Neuronal stem cell (in vitro differentiated cells): ENCODE results near the gene NTN1.

Experiments used
- DNase-seq: peaks from one replicate; pipeline ENCODE4 v3.0.0-alpha.2; 2013; ENCODE audit warnings: low spot score
- H2AFZ ChIP-seq: one replicate; pipeline ENCODE4 v1.6.1; 2013; ENCODE audit warnings: mild to moderate bottlenecking, low read length, inconsistent platforms
- H2AK5ac ChIP-seq: 2 replicates; pipeline ENCODE4 v1.6.1; 2013; ENCODE audit warnings: low read depth, mild to moderate bottlenecking, inconsistent platforms, low read length, moderate library complexity, mixed read lengths
- H2BK120ac ChIP-seq: 2 replicates; pipeline ENCODE4 v1.6.1; 2013; ENCODE audit warnings: low read depth, mild to moderate bottlenecking, inconsistent platforms, low read length, moderate library complexity, mixed read lengths
- H2BK12ac ChIP-seq: one replicate; pipeline ENCODE4 v1.6.1; 2013; ENCODE audit warnings: low read length, inconsistent platforms
- H2BK15ac ChIP-seq: 2 replicates; pipeline ENCODE4 v1.6.1; 2013; ENCODE audit warnings: mild to moderate bottlenecking, low read length, inconsistent platforms, mixed read lengths
- H2BK5ac ChIP-seq: one replicate; pipeline ENCODE4 v1.6.1; 2013; ENCODE audit warnings: inconsistent platforms, mild to moderate bottlenecking, low read length, moderate library complexity
- H3K14ac ChIP-seq: one replicate; pipeline ENCODE4 v1.6.1; 2013; ENCODE audit warnings: low read length, inconsistent platforms
- H3K18ac ChIP-seq: 2 replicates; pipeline ENCODE4 v1.6.1; 2013; ENCODE audit warnings: low read length, inconsistent platforms
- H3K23ac ChIP-seq: 2 replicates; pipeline ENCODE4 v1.6.1; 2013; ENCODE audit warnings: low read depth, mild to moderate bottlenecking, mixed read lengths, low read length, inconsistent platforms; ENCODE audit not compliant: poor library complexity
- H3K27ac ChIP-seq: replicated peaks from 3 replicates; pipeline ENCODE4 v1.5.1; 2013; ENCODE audit warnings: low read length, inconsistent platforms
- H3K27me3 ChIP-seq, 3 experiments: 2 replicates each; pipeline ENCODE4 v1.6.1; 2013; ENCODE audit warnings: low read length in 3 of 3, mild to moderate bottlenecking in 2 of 3, inconsistent platforms in 1 of 3, low read depth in 1 of 3, mixed read lengths in 1 of 3, moderate library complexity in 1 of 3; ENCODE audit not compliant: control insufficient read depth in 3 of 3, insufficient read depth in 3 of 3
- H3K36me3 ChIP-seq, 2 donors: replicated peaks in 1 of 2; 2 replicates each; pipeline ENCODE4 v1.6.1; 2013; ENCODE audit warnings: low read length in 2 of 2; ENCODE audit not compliant: control insufficient read depth in 2 of 2, insufficient read depth in 2 of 2
- H3K4ac ChIP-seq: 2 replicates; pipeline ENCODE4 v1.6.1; 2013; ENCODE audit warnings: inconsistent platforms, mild to moderate bottlenecking, low read length, moderate library complexity
- H3K4me1 ChIP-seq, 2 donors: 1 replicate in 1 of 2; 2 replicates in 1 of 2; pipeline ENCODE4 v1.6.1; 2013; ENCODE audit warnings: low read length in 2 of 2, low read depth in 1 of 2; ENCODE audit not compliant: control insufficient read depth in 2 of 2, insufficient read depth in 1 of 2
- H3K4me2 ChIP-seq: one replicate; pipeline ENCODE4 v1.6.1; 2013; ENCODE audit warnings: mild to moderate bottlenecking, low read length, inconsistent platforms; ENCODE audit not compliant: insufficient read depth, poor library complexity, severe bottlenecking
- H3K4me3 ChIP-seq, 2 donors: 2 replicates each; pipeline ENCODE4 v1.5.1; 2013; ENCODE audit warnings: low read length in 2 of 2, mild to moderate bottlenecking in 2 of 2, inconsistent platforms in 1 of 2, moderate library complexity in 1 of 2
- H3K79me1 ChIP-seq: one replicate; pipeline ENCODE4 v1.6.1; 2013; ENCODE audit warnings: low read depth, mild to moderate bottlenecking, inconsistent platforms, low read length, moderate library complexity
- H3K9ac ChIP-seq: one replicate; pipeline ENCODE4 v1.6.1; 2013; ENCODE audit warnings: mild to moderate bottlenecking, low read depth, low read length, inconsistent platforms; ENCODE audit not compliant: poor library complexity
- H3K9me3 ChIP-seq, 2 donors: replicated peaks in 1 of 2; 2 replicates each; pipeline versions ENCODE3 to v1.6.1; 2013; ENCODE audit warnings: low read length in 2 of 2, mild to moderate bottlenecking in 2 of 2, inconsistent platforms in 1 of 2, low read depth in 1 of 2, mixed read lengths in 1 of 2, moderate library complexity in 1 of 2; ENCODE audit not compliant: control insufficient read depth in 2 of 2, insufficient read depth in 1 of 2
- H4K8ac ChIP-seq: one replicate; pipeline ENCODE4 v1.6.1; 2013; ENCODE audit warnings: low read depth, mild to moderate bottlenecking, inconsistent platforms, low read length, moderate library complexity
- H4K91ac ChIP-seq: one replicate; pipeline ENCODE4 v1.6.1; 2013; ENCODE audit warnings: low read length, low read depth, mild to moderate bottlenecking, inconsistent platforms; ENCODE audit not compliant: poor library complexity
- WGBS, 2 donors: extraction: QIAGEN DNeasy Blood & Tissue Kit; methylation state at CpG; one replicate each; pipeline ENCODE4 v1.1.7; 2013; ENCODE audit warnings: missing lambda C conversion rate in 2 of 2, mixed read lengths in 1 of 2; ENCODE audit not compliant: insufficient read length in 2 of 2, insufficient replicate concordance in 1 of 2; ENCODE audit errors: extremely low coverage in 2 of 2; 5-methylcytosine and 5-hydroxymethylcytosine counted together

The NTN1 gene

GRCh38 chr17:9072696-9073339 lies 51.5 kb downstream of the NTN1 start:
- H3K4me2 ChIP-seq, result no peak overlapping the region
- peak overlapping the region; percentile 15 for H2AK5ac ChIP-seq
- no peak overlapping the region for H3K27ac ChIP-seq
- no peak for DNase-seq
- H3K36me3 ChIP-seq, result no peaks in the 10 kb centered on the region
- no peaks in the 10 kb centered on the region for H3K4me1 ChIP-seq
- peaks cover 0 to 3% (median 0%) of the 10 kb centered on the region in 3 experiments for H3K27me3 ChIP-seq
- H4K8ac ChIP-seq, result no peak overlapping the region
- H2BK15ac ChIP-seq, result no peak overlapping the region
- H4K91ac ChIP-seq, result no peak overlapping the region
- no peak overlapping the region for H3K14ac ChIP-seq
- H3K23ac ChIP-seq, result no peak overlapping the region
- no peaks in the 10 kb centered on the region for H3K79me1 ChIP-seq
- WGBS, 2 donors, result no CpG with 5 or more reads among the region's 17 CpGs
- H3K4me3 ChIP-seq, result no peak overlapping the region
- no peak overlapping the region for H3K18ac ChIP-seq
- no peak overlapping the region for H2AFZ ChIP-seq
- no peak overlapping the region for H2BK120ac ChIP-seq
- no peak overlapping the region for H3K4ac ChIP-seq
- H2BK12ac ChIP-seq, result no peak overlapping the region
- H2BK5ac ChIP-seq, result no peak overlapping the region
- H3K9me3 ChIP-seq, result no peaks in the 10 kb centered on the region
- H3K9ac ChIP-seq, result no peak overlapping the region

- Histone ChIP-seq H3K4me1 (no peaks in the 10 kb centered on the region), H3K27ac (no peak overlapping the region), H3K18ac (peak overlapping the region; percentile 49), H4K91ac (no peak overlapping the region), H2BK120ac (no peak overlapping the region), H3K23ac (no peak overlapping the region), H3K9me3 (no peaks in the 10 kb centered on the region), H3K14ac (no peak overlapping the region), H2AFZ (no peak overlapping the region), H2BK12ac (no peak overlapping the region), H4K8ac (no peak overlapping the region), H3K4me3 (no peak overlapping the region), H2BK15ac (peak overlapping the region; percentile 16), H3K9ac (no peak overlapping the region), H3K4ac (no peak overlapping the region), H3K4me2 (no peak overlapping the region), H3K79me1 (no peaks in the 10 kb centered on the region), H3K36me3 (peaks cover 0 to 1% of the 10 kb centered on the region in 2 donors), H3K27me3 (peaks cover 0 to 11% (median 0%) of the 10 kb centered on the region in 3 experiments), H2BK5ac (no peak overlapping the region), H2AK5ac (no peak overlapping the region)
- no CpG with 5 or more reads among the region's 16 CpGs for WGBS, 2 donors
- DNase-seq, result no peak
Measured at GRCh38 chr17:9074131-9074530, 52.8 kb downstream of the NTN1 start.

DNA sequence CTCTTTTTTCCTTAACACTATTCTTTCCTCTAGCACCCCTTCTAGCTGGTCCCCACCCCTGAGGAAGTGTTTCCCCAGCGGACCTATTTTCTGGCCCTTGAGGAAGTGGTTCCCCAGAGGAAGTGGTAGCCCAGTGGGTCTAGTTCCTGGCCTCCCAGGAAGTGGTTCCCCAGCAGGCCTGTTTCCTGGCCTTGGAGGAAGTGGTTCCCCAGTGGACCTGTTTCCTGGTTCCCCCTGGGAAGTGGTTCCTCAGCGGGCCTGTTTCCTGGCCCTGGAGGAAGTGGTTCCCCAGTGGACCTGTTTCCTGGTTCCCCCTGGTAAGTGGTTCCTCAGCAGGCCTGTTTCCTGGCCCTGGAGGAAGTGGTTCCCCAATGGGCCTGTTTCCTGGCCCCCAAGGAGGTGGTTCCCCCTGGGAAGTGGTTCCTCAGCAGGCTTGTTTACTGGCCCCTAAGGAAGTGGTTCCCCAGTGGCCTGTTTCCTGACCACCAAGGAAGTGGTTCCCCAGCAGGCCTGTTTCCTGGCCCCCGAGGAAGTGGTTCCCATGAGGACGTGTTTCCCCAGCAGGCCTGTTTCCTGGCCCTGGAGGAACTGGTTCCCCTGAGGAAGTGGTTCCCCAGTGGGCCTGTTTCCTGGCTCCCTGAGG lies 58.3 kb downstream of the NTN1 start:
- Histone ChIP-seq H2BK120ac (no peak overlapping the region), H3K9me3 (no peaks in the 10 kb centered on the region), H3K27ac (no peak overlapping the region), H2BK15ac (no peak overlapping the region), H4K8ac (no peak overlapping the region), H3K4ac (no peak overlapping the region), H2BK5ac (no peak overlapping the region), H4K91ac (no peak overlapping the region), H2AK5ac (no peak overlapping the region), H2AFZ (no peak overlapping the region), H3K9ac (no peak overlapping the region), H3K79me1 (no peaks in the 10 kb centered on the region), H2BK12ac (no peak overlapping the region), H3K14ac (no peak overlapping the region), H3K23ac (no peak overlapping the region), H3K18ac (no peak overlapping the region), H3K4me3 (no peak overlapping the region), H3K4me2 (no peak overlapping the region), H3K36me3 (peaks cover 0 to 1% of the 10 kb centered on the region in 2 donors), H3K4me1 (peaks cover 0 to 3% of the 10 kb centered on the region in 2 donors), H3K27me3 (peaks cover 0 to 11% (median 0%) of the 10 kb centered on the region in 3 experiments)
- no peak for DNase-seq
- WGBS, 2 donors, result no CpG with 5 or more reads among the region's 4 CpGs

- H3K79me1 ChIP-seq, result no peaks in the 10 kb centered on the region
- no peak overlapping the region for H2AFZ ChIP-seq
- H2BK12ac ChIP-seq, result no peak overlapping the region
- H3K27me3 ChIP-seq, result peaks cover 0 to 11% (median 0%) of the 10 kb centered on the region in 3 experiments
- H3K4me2 ChIP-seq, result no peak overlapping the region
- no CpG with 5 or more reads among the region's 7 CpGs for WGBS, 2 donors
- H3K27ac ChIP-seq, result no peak overlapping the region
- no peak overlapping the region for H3K4ac ChIP-seq
- no peak overlapping the region for H4K8ac ChIP-seq
- no peaks in the 10 kb centered on the region for H3K9me3 ChIP-seq
- H3K36me3 ChIP-seq, result peaks cover 0 to 1% of the 10 kb centered on the region in 2 donors
- H3K18ac ChIP-seq, result no peak overlapping the region
- no peak overlapping the region for H3K9ac ChIP-seq
- no peak overlapping the region for H4K91ac ChIP-seq
- no peak overlapping the region for H2BK15ac ChIP-seq
- no peak for DNase-seq
- no peak overlapping the region for H2AK5ac ChIP-seq
- H3K14ac ChIP-seq, result no peak overlapping the region
- peaks cover 0 to 3% of the 10 kb centered on the region in 2 donors for H3K4me1 ChIP-seq
- H2BK120ac ChIP-seq, result no peak overlapping the region
- no peak overlapping the region for H3K23ac ChIP-seq
- H2BK5ac ChIP-seq, result no peak overlapping the region
- no peak overlapping the region for H3K4me3 ChIP-seq
Measured at GRCh38 chr17:9080296-9080914, 59.1 kb downstream of the NTN1 start.
